GM10847 (cell line): Measurements from ENCODE around the gene MIA2.

Experiments used
- POLR2A ChIP-seq: IDR thresholded peaks from 2 replicates; pipeline ENCODE4 v1.6.1; 2011; ENCODE audit not compliant: insufficient read length; ENCODE audit errors: extremely low read depth

The MIA2 gene

GRCh38 chr14:39315859-39316444 lies 82.2 kb downstream of the MIA2 start:
- TF ChIP-seq POLR2A = no peak

DNA sequence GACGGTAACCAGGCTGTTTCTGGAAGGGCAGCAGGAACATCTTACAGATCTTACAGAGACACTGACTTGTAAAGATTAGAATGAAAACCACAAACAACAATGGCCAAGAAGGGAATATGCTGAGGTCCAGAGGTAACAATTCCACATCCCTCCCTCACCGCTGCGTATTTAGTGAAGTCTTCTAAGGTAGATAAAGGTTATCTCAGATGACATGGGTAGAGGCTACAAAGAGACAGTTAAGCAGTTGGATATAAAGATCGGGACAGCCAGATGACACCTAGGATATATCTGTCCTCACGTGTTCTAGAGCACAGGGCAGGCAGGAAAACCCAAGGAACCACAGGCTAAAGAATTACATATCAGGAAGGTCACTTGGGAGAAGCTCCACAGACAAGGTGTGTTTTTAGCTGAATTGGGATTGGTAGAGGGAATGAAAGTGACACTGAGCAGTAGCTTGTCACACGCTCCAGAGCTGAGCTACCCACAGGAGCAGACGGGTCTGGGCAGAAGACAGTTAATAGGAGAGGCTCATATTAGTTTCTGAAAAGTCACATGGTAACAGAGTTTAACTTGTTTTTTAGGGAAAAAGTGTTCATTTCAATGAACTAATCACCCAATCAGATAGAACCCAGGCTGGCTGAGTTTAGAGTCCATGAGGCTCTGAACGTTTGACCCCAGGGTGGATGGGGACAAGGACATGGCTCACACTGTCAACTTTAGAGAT lies 83.3 kb downstream of the MIA2 start:
- no peak for TF ChIP-seq POLR2A

GRCh38 chr14:39318574-39318973 lies 84.9 kb downstream of the MIA2 start:
- no peak for TF ChIP-seq POLR2A

GRCh38 chr14:39319381-39319780 lies 85.7 kb downstream of the MIA2 start:
- TF ChIP-seq POLR2A = no peak

GRCh38 chr14:39320318-39320717 lies 86.6 kb downstream of the MIA2 start:
- TF ChIP-seq POLR2A = no peak

GRCh38 chr14:39322807-39323206 lies 89.1 kb downstream of the MIA2 start:
- TF ChIP-seq POLR2A = no peak

DNA sequence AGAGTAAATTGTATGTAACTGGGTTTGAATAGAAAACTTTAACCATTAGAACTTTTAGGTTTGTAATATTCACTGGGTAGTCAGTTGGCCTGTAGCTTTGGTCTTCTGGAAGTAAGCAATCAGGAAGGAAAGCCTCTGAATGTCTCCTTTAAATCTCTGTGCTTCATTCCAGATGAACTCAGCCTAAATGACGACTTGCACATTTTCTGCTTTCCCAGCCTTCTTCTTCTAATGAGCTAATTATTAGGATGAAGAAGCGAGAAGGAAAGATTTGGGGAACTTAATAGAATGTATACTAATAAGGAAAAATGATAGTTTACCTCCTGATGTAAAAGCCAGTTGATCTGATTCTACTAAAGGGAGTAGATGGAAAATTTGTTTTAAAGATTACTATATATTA lies 90.4 kb downstream of the MIA2 start:
- no peak for TF ChIP-seq POLR2A

DNA sequence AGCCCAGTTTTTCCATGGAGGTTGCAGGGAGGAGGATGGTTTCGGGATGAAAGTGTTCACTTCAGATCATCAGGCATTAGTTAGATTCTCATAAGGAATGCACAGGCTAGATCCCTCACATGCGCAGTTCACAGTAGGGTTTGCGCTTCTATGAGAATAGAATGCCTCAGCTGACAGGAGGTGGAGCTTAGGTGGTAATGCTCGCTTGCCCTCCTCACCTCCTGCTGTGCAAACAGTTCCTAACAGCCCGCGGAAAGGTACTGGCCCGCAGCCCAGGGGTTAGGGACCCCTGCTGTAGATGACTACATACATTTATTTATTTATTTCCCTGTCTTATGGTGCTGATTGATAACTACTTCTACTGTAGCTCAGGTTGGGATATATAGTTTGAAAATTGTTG lies 105.3 kb downstream of the MIA2 start:
- no peak for TF ChIP-seq POLR2A

DNA sequence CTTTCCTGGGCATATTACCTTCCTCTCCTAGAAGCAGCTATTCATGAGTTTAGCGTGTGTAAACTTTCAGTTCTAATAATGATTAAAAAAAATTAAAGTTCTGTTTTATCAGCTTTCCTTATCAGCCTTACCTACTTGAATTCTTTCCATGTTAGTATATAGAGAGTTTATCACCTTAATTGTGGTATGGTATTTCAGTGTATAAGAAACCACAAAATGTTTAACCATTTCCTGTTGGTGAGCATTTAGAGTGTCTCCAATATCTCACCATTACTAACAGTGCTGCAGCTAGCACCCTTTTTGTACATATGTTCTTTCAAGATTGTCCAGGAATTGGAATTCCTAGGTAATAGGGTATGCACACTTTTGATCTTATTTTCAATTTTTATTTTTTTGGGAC lies 109.1 kb downstream of the MIA2 start:
- no peak for TF ChIP-seq POLR2A

GRCh38 chr14:39343614-39344013 lies 109.9 kb downstream of the MIA2 start:
- no peak for TF ChIP-seq POLR2A

DNA sequence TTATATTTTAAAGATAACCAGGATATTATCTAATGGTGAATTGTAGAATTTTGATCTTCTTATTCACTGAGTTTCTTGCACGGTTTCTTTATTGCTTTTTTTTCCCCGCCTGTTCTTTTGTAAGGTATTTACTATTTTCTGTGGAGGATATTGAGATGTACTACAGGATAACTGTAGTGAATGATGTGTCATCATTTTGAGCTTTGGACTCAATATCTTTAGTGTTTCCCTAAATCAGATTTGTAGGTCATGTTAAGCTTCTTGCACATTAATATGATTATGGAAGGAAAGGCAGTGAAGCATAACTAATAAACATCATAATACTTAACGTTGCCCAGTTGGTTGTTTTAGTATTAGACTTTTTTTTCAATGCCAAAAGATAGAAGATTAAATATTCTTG lies 117.2 kb downstream of the MIA2 start:
- no peak for TF ChIP-seq POLR2A

- TF ChIP-seq POLR2A = no peak
These were observed 118.0 kb downstream of the MIA2 start for GRCh38 chr14:39351708-39352107.

- TF ChIP-seq POLR2A = no peak
These were observed 126.6 kb downstream of the MIA2 start for GRCh38 chr14:39360316-39360715.

DNA sequence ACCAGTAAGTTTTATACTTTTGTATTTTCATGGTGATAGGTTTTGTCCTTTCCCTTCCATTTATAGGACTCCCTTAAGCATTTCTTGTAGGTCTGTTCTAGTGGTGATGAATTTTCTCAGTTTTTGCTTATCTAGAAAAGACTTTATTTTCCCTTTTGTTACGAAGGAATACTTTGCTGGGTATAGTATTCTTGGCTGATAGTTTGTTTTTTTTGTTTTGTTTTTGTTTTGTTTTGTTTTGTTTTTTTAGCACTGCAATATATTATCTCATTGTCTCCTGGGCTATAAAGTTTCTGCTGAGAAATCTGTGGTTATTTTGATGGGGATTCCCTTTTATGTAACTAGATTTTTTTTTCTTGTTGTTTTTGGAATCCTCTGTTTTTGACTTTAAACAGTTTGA lies 130.8 kb downstream of the MIA2 start:
- TF ChIP-seq POLR2A = no peak

DNA sequence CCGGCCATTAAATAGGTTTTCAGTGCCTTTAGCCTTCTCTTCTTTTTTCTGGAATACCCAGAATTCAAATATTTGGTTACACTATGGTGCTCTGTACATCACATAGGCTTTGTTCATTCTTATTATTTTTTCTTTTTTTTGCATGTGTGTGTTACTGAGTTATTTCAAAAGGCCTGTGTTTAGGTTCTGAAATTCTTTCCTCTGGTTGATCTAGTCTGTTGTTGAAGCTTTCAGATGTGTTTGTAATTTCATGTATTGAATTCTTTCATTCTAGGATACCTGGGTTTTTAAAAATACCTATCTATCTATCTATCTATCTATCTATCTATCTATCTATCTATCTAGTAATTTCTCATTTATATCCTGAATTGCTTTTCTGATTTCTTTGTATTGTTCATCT lies 131.6 kb downstream of the MIA2 start:
- TF ChIP-seq POLR2A = no peak

- no peak for TF ChIP-seq POLR2A
These were observed 133.0 kb downstream of the MIA2 start for GRCh38 chr14:39366460-39367386.

- no peak for TF ChIP-seq POLR2A
These were observed 133.7 kb downstream of the MIA2 start for GRCh38 chr14:39367387-39367751.
